ENCODE results near the gene KCTD11. TPM values are rescaled to one million over a fixed set of nuclear protein-coding genes. Genes with fewer than 3 reads are reported as not detected.
A peak's percentile ranks its signal among the peaks of the same experiment; 100 is the strongest.

The KCTD11 gene
- total and polyA plus RNA-seq, 2 of the 13 experiments (the other 11 are each of a cell fraction or from before 2014, with no cell fraction given) = 1.6 to 2.6 TPM

- peaks cover 38% of the 10 kb centered on the region for H3K4me1 ChIP-seq (ENCODE audit: insufficient read depth, low read length)
- H3K36me3 ChIP-seq (replicated peaks in 1 of 2; ENCODE audit: control insufficient read depth in 1 of 2, insufficient read depth in 2 of 2, low read length in 2 of 2) = peaks cover 14 to 27% of the 10 kb centered on the region in 2 experiments
- peak; percentile 80 for ATAC-seq
- no peaks in the 10 kb centered on the region for H3K27me3 ChIP-seq (ENCODE audit: control insufficient read depth in 1 of 2, insufficient read depth in 2 of 2, low read length in 2 of 2)
- peak within 1 kb of the TSS; percentile 96 for H3K27ac ChIP-seq (ENCODE audit: extremely low read length, insufficient read depth, low read length)
- H3K9me3 ChIP-seq (ENCODE audit: low read length) = no peaks in the 10 kb centered on the region
- POLR2A ChIA-PET = no interaction called here
- peak within 1 kb of the TSS; percentile 94 for H3K9ac ChIP-seq (ENCODE audit: insufficient read depth, low read depth, low read length)
- in situ Hi-C loops (cut with HindIII; ENCODE audit: extremely low pct_ligation_motif_present, low pct_unique_long_range_greater_than_20kb) (no loop called here), intact Hi-C loops (cut with micrococcal nuclease; ENCODE audit: unreplicated experiment) (no loop called here)
- DNase-seq (ENCODE audit: low spot score) = peak; percentile 100
- H4K20me1 ChIP-seq (ENCODE audit: insufficient read depth, low read length) = peaks cover 37% of the 10 kb centered on the region
- H3K79me2 ChIP-seq (ENCODE audit: insufficient read depth, low read length) = peaks cover 40% of the 10 kb centered on the region
- CTCF ChIA-PET (ENCODE audit: low intra/inter-chr PET ratio, low total read pairs) = no interaction called here
- 1% methylated on average over 11 of the region's 64 CpGs for WGBS (ENCODE audit: low lambda C conversion rate)
- H3K4me2 ChIP-seq (ENCODE audit: low read depth, low read length) = peak within 1 kb of the TSS; percentile 90
- no peak within 1 kb of the TSS for H2AFZ ChIP-seq (ENCODE audit: low read length)
- TSS peak; percentile 76 for BruUV-seq (replicated peaks)
- peak; percentile 100 for FAIRE-seq
- peak within 1 kb of the TSS; percentile 64 to 84 (median 77) for H3K4me3 ChIP-seq (replicated peaks in 1 of 3; ENCODE audit: insufficient read depth in 1 of 3, low read depth in 2 of 3, low read length in 3 of 3)
- TF ChIP-seq, protein P1, sequence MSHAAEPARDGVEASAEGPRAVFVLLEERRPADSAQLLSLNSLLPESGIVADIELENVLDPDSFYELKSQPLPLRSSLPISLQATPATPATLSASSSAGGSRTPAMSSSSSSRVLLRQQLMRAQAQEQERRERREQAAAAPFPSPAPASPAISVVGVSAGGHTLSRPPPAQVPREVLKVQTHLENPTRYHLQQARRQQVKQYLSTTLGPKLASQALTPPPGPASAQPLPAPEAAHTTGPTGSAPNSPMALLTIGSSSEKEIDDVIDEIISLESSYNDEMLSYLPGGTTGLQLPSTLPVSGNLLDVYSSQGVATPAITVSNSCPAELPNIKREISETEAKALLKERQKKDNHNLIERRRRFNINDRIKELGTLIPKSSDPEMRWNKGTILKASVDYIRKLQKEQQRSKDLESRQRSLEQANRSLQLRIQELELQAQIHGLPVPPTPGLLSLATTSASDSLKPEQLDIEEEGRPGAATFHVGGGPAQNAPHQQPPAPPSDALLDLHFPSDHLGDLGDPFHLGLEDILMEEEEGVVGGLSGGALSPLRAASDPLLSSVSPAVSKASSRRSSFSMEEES (CRISPR knock-in tag; IDR thresholded peaks at IDR 0.05) = peak; percentile 17; the same call in 1 of the 2 replicates
- no peak for TF ChIP-seq HNF4A (CRISPR knock-in tag; IDR thresholded peaks at IDR 0.05)
- TF ChIP-seq, protein P2, sequence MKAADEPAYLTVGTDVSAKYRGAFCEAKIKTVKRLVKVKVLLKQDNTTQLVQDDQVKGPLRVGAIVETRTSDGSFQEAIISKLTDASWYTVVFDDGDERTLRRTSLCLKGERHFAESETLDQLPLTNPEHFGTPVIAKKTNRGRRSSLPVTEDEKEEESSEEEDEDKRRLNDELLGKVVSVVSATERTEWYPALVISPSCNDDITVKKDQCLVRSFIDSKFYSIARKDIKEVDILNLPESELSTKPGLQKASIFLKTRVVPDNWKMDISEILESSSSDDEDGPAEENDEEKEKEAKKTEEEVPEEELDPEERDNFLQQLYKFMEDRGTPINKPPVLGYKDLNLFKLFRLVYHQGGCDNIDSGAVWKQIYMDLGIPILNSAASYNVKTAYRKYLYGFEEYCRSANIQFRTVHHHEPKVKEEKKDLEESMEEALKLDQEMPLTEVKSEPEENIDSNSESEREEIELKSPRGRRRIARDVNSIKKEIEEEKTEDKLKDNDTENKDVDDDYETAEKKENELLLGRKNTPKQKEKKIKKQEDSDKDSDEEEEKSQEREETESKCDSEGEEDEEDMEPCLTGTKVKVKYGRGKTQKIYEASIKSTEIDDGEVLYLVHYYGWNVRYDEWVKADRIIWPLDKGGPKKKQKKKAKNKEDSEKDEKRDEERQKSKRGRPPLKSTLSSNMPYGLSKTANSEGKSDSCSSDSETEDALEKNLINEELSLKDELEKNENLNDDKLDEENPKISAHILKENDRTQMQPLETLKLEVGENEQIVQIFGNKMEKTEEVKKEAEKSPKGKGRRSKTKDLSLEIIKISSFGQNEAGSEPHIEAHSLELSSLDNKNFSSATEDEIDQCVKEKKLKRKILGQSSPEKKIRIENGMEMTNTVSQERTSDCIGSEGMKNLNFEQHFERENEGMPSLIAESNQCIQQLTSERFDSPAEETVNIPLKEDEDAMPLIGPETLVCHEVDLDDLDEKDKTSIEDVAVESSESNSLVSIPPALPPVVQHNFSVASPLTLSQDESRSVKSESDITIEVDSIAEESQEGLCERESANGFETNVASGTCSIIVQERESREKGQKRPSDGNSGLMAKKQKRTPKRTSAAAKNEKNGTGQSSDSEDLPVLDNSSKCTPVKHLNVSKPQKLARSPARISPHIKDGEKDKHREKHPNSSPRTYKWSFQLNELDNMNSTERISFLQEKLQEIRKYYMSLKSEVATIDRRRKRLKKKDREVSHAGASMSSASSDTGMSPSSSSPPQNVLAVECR (CRISPR knock-in tag; IDR thresholded peaks at IDR 0.05; ENCODE audit: borderline replicate concordance) = peak; percentile 51; the same call in 1 of the 2 replicates
- TF ChIP-seq DRAP1 (CRISPR knock-in tag; IDR thresholded peaks at IDR 0.05) = peak; percentile 71
- peak; percentile 36; the same call in 1 of the 2 replicates for TF ChIP-seq HDAC1 (CRISPR knock-in tag; IDR thresholded peaks at IDR 0.05)
- TF ChIP-seq GATAD2A (CRISPR knock-in tag; IDR thresholded peaks at IDR 0.05) = peak; percentile 46; the same call in 1 of the 2 replicates
- TF ChIP-seq ZNF143 (CRISPR knock-in tag; IDR thresholded peaks at IDR 0.05) = peak; percentile 46; the same call in 1 of the 2 replicates
- no peak; the same call in 1 of the 2 replicates for TF ChIP-seq ATF5 (CRISPR knock-in tag; IDR thresholded peaks at IDR 0.05; ENCODE audit: low read depth)
- TF ChIP-seq KMT2A (CRISPR knock-in tag; IDR thresholded peaks at IDR 0.05) = no peak
- TF ChIP-seq, protein P3, sequence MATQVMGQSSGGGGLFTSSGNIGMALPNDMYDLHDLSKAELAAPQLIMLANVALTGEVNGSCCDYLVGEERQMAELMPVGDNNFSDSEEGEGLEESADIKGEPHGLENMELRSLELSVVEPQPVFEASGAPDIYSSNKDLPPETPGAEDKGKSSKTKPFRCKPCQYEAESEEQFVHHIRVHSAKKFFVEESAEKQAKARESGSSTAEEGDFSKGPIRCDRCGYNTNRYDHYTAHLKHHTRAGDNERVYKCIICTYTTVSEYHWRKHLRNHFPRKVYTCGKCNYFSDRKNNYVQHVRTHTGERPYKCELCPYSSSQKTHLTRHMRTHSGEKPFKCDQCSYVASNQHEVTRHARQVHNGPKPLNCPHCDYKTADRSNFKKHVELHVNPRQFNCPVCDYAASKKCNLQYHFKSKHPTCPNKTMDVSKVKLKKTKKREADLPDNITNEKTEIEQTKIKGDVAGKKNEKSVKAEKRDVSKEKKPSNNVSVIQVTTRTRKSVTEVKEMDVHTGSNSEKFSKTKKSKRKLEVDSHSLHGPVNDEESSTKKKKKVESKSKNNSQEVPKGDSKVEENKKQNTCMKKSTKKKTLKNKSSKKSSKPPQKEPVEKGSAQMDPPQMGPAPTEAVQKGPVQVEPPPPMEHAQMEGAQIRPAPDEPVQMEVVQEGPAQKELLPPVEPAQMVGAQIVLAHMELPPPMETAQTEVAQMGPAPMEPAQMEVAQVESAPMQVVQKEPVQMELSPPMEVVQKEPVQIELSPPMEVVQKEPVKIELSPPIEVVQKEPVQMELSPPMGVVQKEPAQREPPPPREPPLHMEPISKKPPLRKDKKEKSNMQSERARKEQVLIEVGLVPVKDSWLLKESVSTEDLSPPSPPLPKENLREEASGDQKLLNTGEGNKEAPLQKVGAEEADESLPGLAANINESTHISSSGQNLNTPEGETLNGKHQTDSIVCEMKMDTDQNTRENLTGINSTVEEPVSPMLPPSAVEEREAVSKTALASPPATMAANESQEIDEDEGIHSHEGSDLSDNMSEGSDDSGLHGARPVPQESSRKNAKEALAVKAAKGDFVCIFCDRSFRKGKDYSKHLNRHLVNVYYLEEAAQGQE (IDR thresholded peaks at IDR 0.05; ENCODE audit: borderline replicate concordance in 1 of 2, low read depth in 1 of 2, low read length in 2 of 2) = 0 out of 4 replicates have a peak, but pooled peaks of 1 of the 2 experiments have one; percentile 47
- TF ChIP-seq ZNF12 (CRISPR knock-in tag; IDR thresholded peaks at IDR 0.05) = peak; percentile 49; the same call in 1 of the 2 replicates
Observed at GRCh38 chr17:7306911-7307685, 44.9 kb upstream of the KCTD11 start, which contains the start of gene EIF5A. TSS of gene EIF5A (plus strand) at chr17:7307628. CDS start at chr17:7309636, 2,008 bp downstream.
